Measurements from ENCODE around the gene KIF1A. TPM values are rescaled to one million over a fixed set of nuclear protein-coding genes. Genes with fewer than 3 reads are reported as not detected.

Gene KIF1A
- total RNA-seq, 6 experiments from 2014 or later, result not detected

- DNase-seq, result no peak
- no peak overlapping the region for H3K4me3 Mint-ChIP-seq
- TF ChIP-seq CTCF (IDR thresholded peaks at IDR 0.05), result no peak
- no peak overlapping the region for H3K27ac Mint-ChIP-seq
- H3K9me3 Mint-ChIP-seq, result no peaks in the 10 kb centered on the region
- peaks cover 26% of the 10 kb centered on the region for H3K27me3 Mint-ChIP-seq (ENCODE audit: insufficient read depth)
- no peaks in the 10 kb centered on the region for H3K36me3 Mint-ChIP-seq (ENCODE audit: low read depth)
- H3K4me1 Mint-ChIP-seq (ENCODE audit: low read depth), result no peaks in the 10 kb centered on the region
Observed at GRCh38 chr2:240727913-240728312, 92.1 kb downstream of the KIF1A start.

DNA sequence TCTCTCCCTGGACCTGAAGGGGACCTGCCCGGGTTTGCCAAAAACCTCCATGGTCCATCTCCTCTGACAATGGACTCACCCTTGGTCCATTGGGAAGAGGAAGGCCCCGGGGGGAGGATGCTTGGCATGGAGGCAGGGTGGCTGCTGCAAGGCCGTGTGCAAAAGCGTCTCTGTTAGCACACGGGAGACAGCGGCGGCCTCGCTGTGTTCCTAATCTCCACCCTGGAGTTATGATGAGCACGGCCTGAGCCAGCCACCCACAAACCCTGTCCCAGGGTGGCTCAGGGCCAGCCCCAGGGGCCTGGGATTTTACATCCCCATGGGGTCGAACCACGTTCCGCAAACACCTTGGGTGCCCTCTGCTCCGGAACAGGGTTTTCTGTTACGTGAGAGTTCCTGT lies 92.6 kb downstream of the KIF1A start:
- no peaks in the 10 kb centered on the region for H3K36me3 Mint-ChIP-seq (ENCODE audit: low read depth)

GRCh38 chr2:240726876-240727275 lies 93.1 kb downstream of the KIF1A start:
- Mint-ChIP-seq H3K4me3 (no peak overlapping the region), H3K4me1 (ENCODE audit: low read depth) (no peaks in the 10 kb centered on the region), H3K27me3 (ENCODE audit: insufficient read depth) (peaks cover 25% of the 10 kb centered on the region), H3K36me3 (ENCODE audit: low read depth) (no peaks in the 10 kb centered on the region), H3K9me3 (no peaks in the 10 kb centered on the region), H3K27ac (no peak overlapping the region)
- no peak for DNase-seq
- no peak for TF ChIP-seq CTCF (IDR thresholded peaks at IDR 0.05)

More for the DNA sequence above, 92.6 kb downstream of the KIF1A start:
- no peak overlapping the region for H3K27ac Mint-ChIP-seq
- no peak for TF ChIP-seq CTCF (IDR thresholded peaks at IDR 0.05)
- peaks cover 25% of the 10 kb centered on the region for H3K27me3 Mint-ChIP-seq (ENCODE audit: insufficient read depth)
- no peak for DNase-seq
- H3K9me3 Mint-ChIP-seq, result no peaks in the 10 kb centered on the region
- H3K4me1 Mint-ChIP-seq (ENCODE audit: low read depth), result no peaks in the 10 kb centered on the region
- H3K4me3 Mint-ChIP-seq, result no peak overlapping the region

GRCh38 chr2:240725671-240726070 lies 94.3 kb downstream of the KIF1A start:
- no peak for TF ChIP-seq CTCF (IDR thresholded peaks at IDR 0.05)
- H3K9me3 Mint-ChIP-seq, result no peaks in the 10 kb centered on the region
- H3K36me3 Mint-ChIP-seq (ENCODE audit: low read depth), result no peaks in the 10 kb centered on the region
- H3K4me1 Mint-ChIP-seq (ENCODE audit: low read depth), result no peaks in the 10 kb centered on the region
- H3K4me3 Mint-ChIP-seq, result no peak overlapping the region
- no peak overlapping the region for H3K27ac Mint-ChIP-seq
- DNase-seq, result no peak
- peaks cover 24% of the 10 kb centered on the region for H3K27me3 Mint-ChIP-seq (ENCODE audit: insufficient read depth)

GRCh38 chr2:240725266-240725665 lies 94.8 kb downstream of the KIF1A start:
- TF ChIP-seq CTCF (IDR thresholded peaks at IDR 0.05), result no peak
- Mint-ChIP-seq H3K9me3 (no peaks in the 10 kb centered on the region), H3K4me1 (ENCODE audit: low read depth) (no peaks in the 10 kb centered on the region), H3K36me3 (ENCODE audit: low read depth) (no peaks in the 10 kb centered on the region), H3K27me3 (ENCODE audit: insufficient read depth) (peaks cover 27% of the 10 kb centered on the region), H3K27ac (no peak overlapping the region), H3K4me3 (no peak overlapping the region)
- DNase-seq, result no peak

- TF ChIP-seq CTCF (IDR thresholded peaks at IDR 0.05), result no peak
- Mint-ChIP-seq H3K4me3 (no peak overlapping the region), H3K9me3 (no peaks in the 10 kb centered on the region), H3K36me3 (ENCODE audit: low read depth) (no peaks in the 10 kb centered on the region), H3K4me1 (ENCODE audit: low read depth) (no peaks in the 10 kb centered on the region), H3K27ac (no peak overlapping the region), H3K27me3 (ENCODE audit: insufficient read depth) (peaks cover 26% of the 10 kb centered on the region)
- DNase-seq, result no peak
Observed at GRCh38 chr2:240724431-240724830, 95.6 kb downstream of the KIF1A start.
